ENCODE results near the gene DDX20.

DNA sequence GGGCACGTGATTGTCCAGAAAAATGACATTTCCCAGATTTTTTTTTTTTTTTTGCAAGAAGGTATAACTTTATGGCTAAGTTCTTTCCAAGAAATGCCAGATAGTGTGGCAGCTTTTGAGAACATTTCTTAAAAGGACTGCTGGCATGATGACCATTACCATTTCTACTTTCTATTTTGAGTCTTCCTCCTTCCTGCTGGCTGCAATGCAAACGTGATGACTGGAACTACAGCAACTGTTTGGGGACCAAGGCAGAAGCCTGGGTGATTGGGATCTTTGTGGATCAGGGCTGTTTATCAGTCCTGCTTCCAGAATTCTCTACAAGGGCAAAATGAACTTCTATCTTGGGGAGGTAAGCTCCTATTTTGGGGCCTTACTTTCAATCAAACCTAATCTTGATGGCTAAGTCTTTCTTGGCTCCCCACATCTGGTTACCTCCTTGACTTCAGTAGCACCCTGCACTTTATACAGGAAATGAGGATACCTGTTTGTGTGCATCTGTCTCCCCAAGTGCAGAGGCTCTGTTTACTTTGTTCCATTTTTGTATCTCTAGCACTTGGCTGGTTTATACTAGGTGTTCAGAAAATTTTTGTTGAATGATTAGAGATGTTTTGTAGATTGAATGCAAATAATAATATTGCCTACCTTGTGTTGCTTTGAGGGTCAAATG lies 3.7 kb upstream of the DDX20 start:
- TF ChIP-seq, protein P1, sequence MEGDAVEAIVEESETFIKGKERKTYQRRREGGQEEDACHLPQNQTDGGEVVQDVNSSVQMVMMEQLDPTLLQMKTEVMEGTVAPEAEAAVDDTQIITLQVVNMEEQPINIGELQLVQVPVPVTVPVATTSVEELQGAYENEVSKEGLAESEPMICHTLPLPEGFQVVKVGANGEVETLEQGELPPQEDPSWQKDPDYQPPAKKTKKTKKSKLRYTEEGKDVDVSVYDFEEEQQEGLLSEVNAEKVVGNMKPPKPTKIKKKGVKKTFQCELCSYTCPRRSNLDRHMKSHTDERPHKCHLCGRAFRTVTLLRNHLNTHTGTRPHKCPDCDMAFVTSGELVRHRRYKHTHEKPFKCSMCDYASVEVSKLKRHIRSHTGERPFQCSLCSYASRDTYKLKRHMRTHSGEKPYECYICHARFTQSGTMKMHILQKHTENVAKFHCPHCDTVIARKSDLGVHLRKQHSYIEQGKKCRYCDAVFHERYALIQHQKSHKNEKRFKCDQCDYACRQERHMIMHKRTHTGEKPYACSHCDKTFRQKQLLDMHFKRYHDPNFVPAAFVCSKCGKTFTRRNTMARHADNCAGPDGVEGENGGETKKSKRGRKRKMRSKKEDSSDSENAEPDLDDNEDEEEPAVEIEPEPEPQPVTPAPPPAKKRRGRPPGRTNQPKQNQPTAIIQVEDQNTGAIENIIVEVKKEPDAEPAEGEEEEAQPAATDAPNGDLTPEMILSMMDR (IDR thresholded peaks at IDR 0.05; ENCODE audit: insufficient read depth, low read length, poor library complexity, severe bottlenecking), result no peak
- no peak for TF ChIP-seq EZH2phosphoT487 (conservative IDR thresholded peaks at IDR 0.05; ENCODE audit: low read length)

Data from SU-DHL-6 (cell line).